HCT116 (cell line): ENCODE data around the gene AASDH. TPM values are rescaled to one million over a fixed set of nuclear protein-coding genes. Genes with fewer than 3 reads are reported as not detected.

Experiments
- ATAC-seq: fragments of 200-7000 bp; cut with Tn5 transposase; 2 replicates; pipeline ENCODE4 v1.9.1; 2020; ENCODE audit warnings: mild to moderate bottlenecking, moderate library complexity
- BruUV-seq: library from RNA; stranded (reverse); fragments of 400-500 nt; replicated peaks from 2 replicates; lab custom pipeline; 2021; lab: Mats Ljungman, UMichigan
- CTCF ChIA-PET: fragments of 300-600 bp; sonication (Branson Sonifier 250); formaldehyde crosslinking; loops from one replicate; lab custom pipeline; 2021; ENCODE audit warnings: antibody characterized with exemption; lab: Charles Lee
- POLR2A ChIA-PET: fragments of 300-600, 350-600 bp; sonication (Branson Sonifier 250); formaldehyde crosslinking; loops from one replicate; lab custom pipeline; 2021; ENCODE audit warnings: antibody characterized with exemption; lab: Charles Lee
- RAD21 ChIA-PET, 2 experiments: fragments of 300-600 bp; sonication (Branson Sonifier 250); formaldehyde crosslinking; loops; one replicate each; lab custom pipeline; 2023; ENCODE audit warnings: low total read pairs in 2 of 2; ENCODE audit not compliant: uncharacterized antibody in 2 of 2, unreplicated experiment in 2 of 2, low non-redundant PET in 1 of 2; lab: Charles Lee
- DNase-seq: peaks from one replicate; pipeline ENCODE4 v3.0.0-alpha.2; 2010; ENCODE audit warnings: low read depth, low spot score
- H2AFZ ChIP-seq: fragments of 200-600 bp; shearing (Covaris generic), sonication (generic); 2 replicates; pipeline ENCODE4 v1.6.1; 2017; ENCODE audit warnings: low read depth, mixed run types, mixed read lengths, antibody characterized with exemption, low read length; ENCODE audit not compliant: poor library complexity, severe bottlenecking
- H3K27ac ChIP-seq: 2 replicates; pipeline ENCODE4 v1.5.1; 2012; ENCODE audit warnings: low read depth, low read length
- H3K27me3 ChIP-seq: fragments of 200-600 bp; sonication (generic); 2 replicates; pipeline ENCODE4 v1.6.1; 2016; ENCODE audit warnings: mixed run types, low read length, mixed read lengths; ENCODE audit not compliant: insufficient read depth
- H3K36me3 ChIP-seq, 2 experiments: fragments of 200-500 bp in 1 of 2; fragments of 200-600 bp in 1 of 2; sonication (Bioruptor generic) in 1 of 2; sonication (generic) in 1 of 2; 2 replicates each; pipeline versions ENCODE4 v1.5.1 to v1.6.1; 2014 to 2016; ENCODE audit warnings: low read length in 2 of 2, inconsistent platforms in 1 of 2, mixed read lengths in 1 of 2, mixed run types in 1 of 2; ENCODE audit not compliant: insufficient read depth in 2 of 2, control insufficient read depth in 1 of 2
- H3K4me1 ChIP-seq, 2 experiments: fragments of 200-600 bp in 1 of 2; sonication (generic) in 1 of 2; 2 replicates each; pipeline versions ENCODE4 v1.5.1 to v1.6.1; 2012 to 2017; ENCODE audit warnings: low read length in 2 of 2, inconsistent platforms in 1 of 2, mild to moderate bottlenecking in 1 of 2, mixed read lengths in 1 of 2, mixed run types in 1 of 2, moderate library complexity in 1 of 2; ENCODE audit not compliant: insufficient read depth in 2 of 2, control insufficient read depth in 1 of 2
- H3K4me2 ChIP-seq: fragments of 200-600 bp; sonication (generic); 2 replicates; pipeline ENCODE4 v1.6.1; 2017; ENCODE audit warnings: mixed run types, low read length, mixed read lengths
- H3K4me3 ChIP-seq, 2 experiments: fragments of 200-600 bp in 1 of 2; sonication (generic) in 1 of 2; replicated peaks in 1 of 2; 2 replicates each; pipeline ENCODE4 v1.5.1; 2011 to 2016; ENCODE audit warnings: low read length in 2 of 2, control low read depth in 1 of 2, low read depth in 1 of 2, mild to moderate bottlenecking in 1 of 2, mixed read lengths in 1 of 2, mixed run types in 1 of 2
- H3K79me2 ChIP-seq: fragments of 200-600 bp; sonication (generic); 2 replicates; pipeline ENCODE4 v1.6.1; 2017; ENCODE audit warnings: mild to moderate bottlenecking, mixed run types, low read length, moderate library complexity, mixed read lengths; ENCODE audit not compliant: insufficient read depth
- H3K9ac ChIP-seq: fragments of 200-600 bp; sonication (generic); 2 replicates; pipeline ENCODE4 v1.6.1; 2016; ENCODE audit warnings: low read length, mixed read lengths
- H3K9me2 ChIP-seq: fragments of 200-600 bp; sonication (generic), shearing (Covaris generic); 2 replicates; pipeline ENCODE4 v1.6.1; 2017; ENCODE audit warnings: mixed run types, mild to moderate bottlenecking, moderate library complexity; ENCODE audit not compliant: insufficient read depth
- H3K9me3 ChIP-seq, 2 experiments: fragments of 200-500 bp in 1 of 2; fragments of 200-600 bp in 1 of 2; sonication (Bioruptor generic) in 1 of 2; sonication (generic) in 1 of 2; 2 replicates each; pipeline ENCODE4 v1.6.1; 2014 to 2017; ENCODE audit warnings: low read length in 2 of 2, mixed read lengths in 2 of 2, inconsistent platforms in 1 of 2, low read depth in 1 of 2, mild to moderate bottlenecking in 1 of 2, mixed run types in 1 of 2, moderate library complexity in 1 of 2; ENCODE audit not compliant: control insufficient read depth in 1 of 2, insufficient read depth in 1 of 2
- H4K20me1 ChIP-seq: fragments of 200-600 bp; sonication (generic), shearing (Covaris generic); 2 replicates; pipeline ENCODE4 v1.6.1; 2017; ENCODE audit warnings: mixed run types, mild to moderate bottlenecking, moderate library complexity; ENCODE audit not compliant: insufficient read depth
- CEBPB ChIP-seq: IDR thresholded peaks from 2 replicates; pipeline ENCODE4 v1.6.1; 2012; ENCODE audit warnings: low read depth
- EZH2 ChIP-seq: fragments of 200-600 bp; sonication (generic); IDR thresholded peaks from 2 replicates; pipeline ENCODE4 v1.6.1; 2017; ENCODE audit warnings: antibody characterized with exemption, mixed run types
- EZH2phosphoT487 ChIP-seq: fragments of 200-600 bp; IDR thresholded peaks from 2 replicates; pipeline ENCODE4 v1.6.1; 2018; ENCODE audit warnings: antibody characterized with exemption, borderline replicate concordance
- RAD21 ChIP-seq: IDR thresholded peaks from 2 replicates; pipeline ENCODE4 v1.6.1; 2012; ENCODE audit warnings: low read depth, mild to moderate bottlenecking
- SRF ChIP-seq: IDR thresholded peaks from 2 replicates; pipeline ENCODE4 v1.6.1; 2012; ENCODE audit warnings: low read depth
- TCF7L2 ChIP-seq: IDR thresholded peaks from 2 replicates; pipeline ENCODE4 v1.7.0; 2011; ENCODE audit warnings: borderline replicate concordance, inconsistent platforms; ENCODE audit not compliant: insufficient read depth, insufficient read length; ENCODE audit errors: extremely low read depth
- YY1 ChIP-seq: IDR thresholded peaks from 2 replicates; pipeline ENCODE4 v1.6.1; 2011; ENCODE audit warnings: low read length, low read depth, moderate library complexity, mild to moderate bottlenecking; ENCODE audit not compliant: insufficient replicate concordance; ENCODE audit errors: extremely low read depth
- intact Hi-C: fragments of 100-400 bp; cut with micrococcal nuclease; formaldehyde crosslinking; loops from 2 replicates; pipeline ENCODE4 v1.10.0; 2022
- total RNA-seq: library from RNA; stranded (reverse); gene quantifications from one replicate; pipeline ENCODE4 v1.2.1, GENCODE V29; 2021; ENCODE audit not compliant: unreplicated experiment
- TF ChIP-seq, protein P1 (sequence below), 3 experiments: fragments of 200-600 bp in 1 of 3; sonication (generic) in 1 of 3; IDR thresholded peaks in 2 of 3; conservative IDR thresholded peaks in 1 of 3; 2 replicates each; pipeline ENCODE4 v1.5.1; 2012 to 2017; ENCODE audit warnings: low read depth in 2 of 3, low read length in 2 of 3, antibody characterized with exemption in 1 of 3, borderline replicate concordance in 1 of 3, control low read depth in 1 of 3, mild to moderate bottlenecking in 1 of 3, mixed read lengths in 1 of 3, mixed run types in 1 of 3, moderate library complexity in 1 of 3; ENCODE audit not compliant: insufficient read depth in 1 of 3
- TF ChIP-seq, protein P2 (sequence below): IDR thresholded peaks from 2 replicates; pipeline ENCODE4 v1.6.1; 2012; ENCODE audit warnings: low read depth

The AASDH gene
- total RNA-seq, 1 experiment from 2014 or later, result 13.7 TPM

DNA sequence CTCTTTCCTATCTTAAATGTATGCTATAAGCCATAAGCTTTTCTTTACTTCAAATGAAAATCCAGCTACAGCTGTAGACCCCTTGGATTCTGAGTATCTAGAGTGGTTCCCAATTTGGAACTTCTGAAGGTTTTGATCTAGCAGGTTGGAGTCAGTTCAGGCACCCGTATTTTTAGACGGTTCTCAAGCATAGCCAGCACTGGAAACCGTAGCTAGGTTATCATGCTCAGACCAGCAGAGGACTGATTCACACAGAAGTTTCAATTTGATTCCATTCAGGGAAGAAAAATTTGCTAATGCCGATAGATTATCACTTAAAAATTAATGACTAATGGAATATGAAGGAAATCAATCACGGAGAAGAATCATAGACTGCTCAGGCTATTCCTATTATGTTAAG lies 36.9 kb upstream of the AASDH start:
- Histone ChIP-seq H3K79me2 (peaks cover 100% of the 10 kb centered on the region), H3K4me1 (no peaks in the 10 kb centered on the region), H3K4me2 (no peak overlapping the region), H3K27ac (no peak overlapping the region), H3K36me3 (0 out of 4 replicates have a peak, but pooled peaks cover 0 to 4% of the 10 kb centered on the region in 2 experiments), H3K9me2 (no peaks in the 10 kb centered on the region), H3K4me3 (no peak overlapping the region), H3K9ac (no peak overlapping the region), H3K9me3 (no peaks in the 10 kb centered on the region), H4K20me1 (peaks cover 70% of the 10 kb centered on the region), H2AFZ (no peak overlapping the region), H3K27me3 (no peaks in the 10 kb centered on the region)
- ChIA-PET POLR2A (interaction anchor here (1.7 to 2.5 kb wide), 2 partner anchors 12 to 37 kb away, joined by 5 to 9 read pairs; partner anchors contain the start of genes AASDH, PAICS and PPAT), CTCF (interaction anchor here (1.0 to 1.3 kb wide), 3 partner anchors 11 to 376 kb away, joined by 3 to 5 read pairs (median 3); partner anchors contain the start of genes PAICS and PPAT), RAD21 (no interaction called here)
- no peak for TF ChIP-seq EZH2
- TF ChIP-seq CEBPB, result no peak
- TF ChIP-seq, protein P1, sequence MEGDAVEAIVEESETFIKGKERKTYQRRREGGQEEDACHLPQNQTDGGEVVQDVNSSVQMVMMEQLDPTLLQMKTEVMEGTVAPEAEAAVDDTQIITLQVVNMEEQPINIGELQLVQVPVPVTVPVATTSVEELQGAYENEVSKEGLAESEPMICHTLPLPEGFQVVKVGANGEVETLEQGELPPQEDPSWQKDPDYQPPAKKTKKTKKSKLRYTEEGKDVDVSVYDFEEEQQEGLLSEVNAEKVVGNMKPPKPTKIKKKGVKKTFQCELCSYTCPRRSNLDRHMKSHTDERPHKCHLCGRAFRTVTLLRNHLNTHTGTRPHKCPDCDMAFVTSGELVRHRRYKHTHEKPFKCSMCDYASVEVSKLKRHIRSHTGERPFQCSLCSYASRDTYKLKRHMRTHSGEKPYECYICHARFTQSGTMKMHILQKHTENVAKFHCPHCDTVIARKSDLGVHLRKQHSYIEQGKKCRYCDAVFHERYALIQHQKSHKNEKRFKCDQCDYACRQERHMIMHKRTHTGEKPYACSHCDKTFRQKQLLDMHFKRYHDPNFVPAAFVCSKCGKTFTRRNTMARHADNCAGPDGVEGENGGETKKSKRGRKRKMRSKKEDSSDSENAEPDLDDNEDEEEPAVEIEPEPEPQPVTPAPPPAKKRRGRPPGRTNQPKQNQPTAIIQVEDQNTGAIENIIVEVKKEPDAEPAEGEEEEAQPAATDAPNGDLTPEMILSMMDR (IDR thresholded peaks at IDR 0.05 in 2 of 3, conservative IDR thresholded peaks at IDR 0.05 in 1 of 3; ENCODE audit: borderline replicate concordance in 1 of 3, insufficient read depth in 1 of 3, low read depth in 2 of 3, low read length in 2 of 3), result no peak
- no peak for TF ChIP-seq TCF7L2
- no peak for TF ChIP-seq EZH2phosphoT487
- TF ChIP-seq, protein P2, sequence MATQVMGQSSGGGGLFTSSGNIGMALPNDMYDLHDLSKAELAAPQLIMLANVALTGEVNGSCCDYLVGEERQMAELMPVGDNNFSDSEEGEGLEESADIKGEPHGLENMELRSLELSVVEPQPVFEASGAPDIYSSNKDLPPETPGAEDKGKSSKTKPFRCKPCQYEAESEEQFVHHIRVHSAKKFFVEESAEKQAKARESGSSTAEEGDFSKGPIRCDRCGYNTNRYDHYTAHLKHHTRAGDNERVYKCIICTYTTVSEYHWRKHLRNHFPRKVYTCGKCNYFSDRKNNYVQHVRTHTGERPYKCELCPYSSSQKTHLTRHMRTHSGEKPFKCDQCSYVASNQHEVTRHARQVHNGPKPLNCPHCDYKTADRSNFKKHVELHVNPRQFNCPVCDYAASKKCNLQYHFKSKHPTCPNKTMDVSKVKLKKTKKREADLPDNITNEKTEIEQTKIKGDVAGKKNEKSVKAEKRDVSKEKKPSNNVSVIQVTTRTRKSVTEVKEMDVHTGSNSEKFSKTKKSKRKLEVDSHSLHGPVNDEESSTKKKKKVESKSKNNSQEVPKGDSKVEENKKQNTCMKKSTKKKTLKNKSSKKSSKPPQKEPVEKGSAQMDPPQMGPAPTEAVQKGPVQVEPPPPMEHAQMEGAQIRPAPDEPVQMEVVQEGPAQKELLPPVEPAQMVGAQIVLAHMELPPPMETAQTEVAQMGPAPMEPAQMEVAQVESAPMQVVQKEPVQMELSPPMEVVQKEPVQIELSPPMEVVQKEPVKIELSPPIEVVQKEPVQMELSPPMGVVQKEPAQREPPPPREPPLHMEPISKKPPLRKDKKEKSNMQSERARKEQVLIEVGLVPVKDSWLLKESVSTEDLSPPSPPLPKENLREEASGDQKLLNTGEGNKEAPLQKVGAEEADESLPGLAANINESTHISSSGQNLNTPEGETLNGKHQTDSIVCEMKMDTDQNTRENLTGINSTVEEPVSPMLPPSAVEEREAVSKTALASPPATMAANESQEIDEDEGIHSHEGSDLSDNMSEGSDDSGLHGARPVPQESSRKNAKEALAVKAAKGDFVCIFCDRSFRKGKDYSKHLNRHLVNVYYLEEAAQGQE, result no peak
- TF ChIP-seq RAD21, result no peak
- no peak for TF ChIP-seq SRF
- TF ChIP-seq YY1, result no peak
- intact Hi-C loops, result loop anchor here (2.0 kb wide), 1 partner anchor 413 kb away; no protein-coding TSS in a partner anchor
- DNase-seq (no peak), ATAC-seq (no peak)
- BruUV-seq, result no TSS peak
